K562 (cell line): Measurements from ENCODE around the gene MBP.

Experiments
- CTCF ChIP-seq, 3 experiments: IDR thresholded peaks in 2 of 3; conservative IDR thresholded peaks in 1 of 3; 2 replicates each; pipeline ENCODE4 v1.5.1; 2011 to 2012; ENCODE audit warnings: low read length in 3 of 3, mild to moderate bottlenecking in 3 of 3, control low read depth in 2 of 3, improper control_type of control experiment in 1 of 3, inconsistent platforms in 1 of 3, low read depth in 1 of 3, mixed read lengths in 1 of 3, moderate library complexity in 1 of 3; ENCODE audit not compliant: insufficient read depth in 2 of 3
- ELF1 ChIP-seq: fragments of 200-800 bp; sonication (Bioruptor generic); IDR thresholded peaks from 2 replicates; pipeline ENCODE4 v1.6.1; 2016; ENCODE audit warnings: missing genetic modification characterization, missing compliant biosample characterization
- ELK1 ChIP-seq: sonication (generic); formaldehyde crosslinking; IDR thresholded peaks from 2 replicates; pipeline ENCODE4 v1.8.1; 2022; ENCODE audit warnings: missing genetic modification reagents
- GABPB1 ChIP-seq: sonication (generic); formaldehyde crosslinking; IDR thresholded peaks from 2 replicates; pipeline ENCODE4 v1.8.0; 2022; ENCODE audit warnings: mild to moderate bottlenecking, missing genetic modification reagents
- MBD2 ChIP-seq: sonication (generic); IDR thresholded peaks from 2 replicates; pipeline ENCODE4 v1.6.1; 2016; ENCODE audit warnings: low read depth, borderline replicate concordance
- POLR2A ChIP-seq: fragments of 450-650 bp; conservative IDR thresholded peaks from 2 replicates; pipeline ENCODE4 v1.6.1; 2016
- RB1 ChIP-seq: fragments of 450-650 bp; IDR thresholded peaks from 2 replicates; pipeline ENCODE4 v1.6.1; 2017; ENCODE audit warnings: low read depth, mild to moderate bottlenecking
- SREBF1 ChIP-seq: fragments of 150-350 bp; IDR thresholded peaks from 2 replicates; pipeline ENCODE4 v1.6.1; 2014; ENCODE audit warnings: antibody characterized with exemption, low read depth, low read length, borderline replicate concordance
- YBX1 ChIP-seq: fragments of 450-650 bp; IDR thresholded peaks from 2 replicates; pipeline ENCODE4 v1.7.1; 2016; ENCODE audit warnings: mild to moderate bottlenecking
- ZNF174 ChIP-seq: fragments of 250-450 bp; sonication (Bioruptor Pico); IDR thresholded peaks from 2 replicates; pipeline ENCODE4 v1.4.0; 2020; ENCODE audit warnings: mild to moderate bottlenecking
- ZNF780A ChIP-seq: fragments of 250-450 bp; sonication (Bioruptor Pico); IDR thresholded peaks from 2 replicates; pipeline ENCODE4 v1.5.0; 2021; ENCODE audit warnings: mild to moderate bottlenecking

- TF ChIP-seq ELF1 (tag): no peak
- TF ChIP-seq GABPB1 (CRISPR knock-in tag): no peak
- TF ChIP-seq CTCF (IDR thresholded peaks at IDR 0.05 in 2 of 3, conservative IDR thresholded peaks at IDR 0.05 in 1 of 3; ENCODE audit: insufficient read depth in 2 of 3, low read depth in 1 of 3, low read length in 3 of 3): no peak
- no peak for TF ChIP-seq ELK1 (CRISPR knock-in tag)
- no peak for TF ChIP-seq YBX1
- no peak for TF ChIP-seq RB1
- TF ChIP-seq ZNF174: no peak
- no peak for TF ChIP-seq POLR2A
- TF ChIP-seq ZNF780A (CRISPR knock-in tag): no peak
- TF ChIP-seq SREBF1: no peak
- no peak for TF ChIP-seq MBD2
Measured at GRCh38 chr18:77049938-77050337, 82.6 kb downstream of the MBP start.
